ENCODE measurements around the gene EIF3L.

The EIF3L gene

DNA sequence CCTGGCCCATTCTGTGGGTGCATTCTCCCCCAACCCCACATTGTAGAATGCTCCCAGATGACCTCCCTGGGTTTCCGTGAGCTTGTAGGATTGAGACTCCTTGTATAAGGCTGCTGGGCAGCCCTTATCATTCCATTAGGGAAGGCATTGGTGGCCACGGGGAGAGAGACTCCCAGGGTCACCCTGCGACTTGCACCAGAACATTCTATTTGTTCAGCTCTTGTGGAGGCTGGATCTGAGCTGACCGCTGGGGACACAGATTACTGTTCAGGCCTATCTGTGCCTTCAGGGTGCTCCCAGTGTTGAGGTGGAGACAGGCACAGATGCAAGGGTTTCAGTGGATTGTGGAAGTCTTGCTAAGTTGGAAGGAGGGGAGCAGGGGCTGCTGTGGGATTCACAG, 74.7 kb downstream of the EIF3L start:
- DNase-seq (ENCODE audit: low read depth, low spot score): no peak
- H3K4me3 ChIP-seq (ENCODE audit: low read depth, low read length): no peak overlapping the region
- no peak for TF ChIP-seq CTCF (IDR thresholded peaks at IDR 0.05; ENCODE audit: insufficient read depth, low read length, missing control alignments)
- ChIA-PET POLR2A (no interaction called here), CTCF (interaction anchor here (1.5 to 5.2 kb wide), 4 partner anchors 8 to 36 kb away, joined by 3 to 27 read pairs (median 8); partner anchors contain the start of gene MICALL1)

- TF ChIP-seq CTCF (IDR thresholded peaks at IDR 0.05; ENCODE audit: insufficient read depth, low read length, missing control alignments): no peak
- no peak for DNase-seq (ENCODE audit: low read depth, low spot score)
- ChIA-PET CTCF (interaction anchor here (0.8 to 5.2 kb wide), 7 partner anchors 9 to 107 kb away, joined by 3 to 27 read pairs (median 3); no protein-coding TSS in a partner anchor), POLR2A (no interaction called here)
- no peak overlapping the region for H3K4me3 ChIP-seq (ENCODE audit: low read depth, low read length)
Observed at GRCh38 chr22:37924386-37925065, 75.3 kb downstream of the EIF3L start.

GRCh38 chr22:37925330-37925729, 76.1 kb downstream of the EIF3L start:
- H3K4me3 ChIP-seq (ENCODE audit: low read depth, low read length): no peak overlapping the region
- ChIA-PET POLR2A (no interaction called here), CTCF (interaction anchor here (1.0 to 5.2 kb wide), 6 partner anchors 8 to 62 kb away, joined by 3 to 27 read pairs (median 4); no protein-coding TSS in a partner anchor)
- TF ChIP-seq CTCF (IDR thresholded peaks at IDR 0.05; ENCODE audit: insufficient read depth, low read length, missing control alignments): no peak
- no peak for DNase-seq (ENCODE audit: low read depth, low spot score)

DNA sequence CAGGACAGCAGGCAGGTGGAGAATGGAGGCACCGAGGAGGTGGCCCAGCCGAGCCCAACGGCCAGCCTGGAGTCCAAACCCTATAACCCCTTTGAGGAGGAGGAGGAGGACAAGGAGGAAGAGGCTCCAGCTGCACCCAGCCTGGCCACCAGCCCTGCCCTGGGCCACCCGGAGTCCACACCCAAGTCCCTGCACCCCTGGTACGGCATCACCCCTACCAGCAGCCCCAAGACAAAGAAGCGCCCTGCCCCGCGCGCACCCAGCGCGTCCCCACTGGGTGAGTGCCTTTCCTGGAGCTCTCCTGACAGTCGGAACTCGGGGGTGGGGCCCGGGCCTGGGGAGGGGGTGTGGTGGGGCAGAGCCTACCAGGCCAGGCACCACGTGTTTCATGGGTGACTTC, 76.5 kb downstream of the EIF3L start:
- CTCF ChIA-PET: interaction anchor here (1.0 to 5.2 kb wide), 4 partner anchors 7 to 63 kb away, joined by 3 to 27 read pairs (median 10); no protein-coding TSS in a partner anchor
- H3K4me3 ChIP-seq (ENCODE audit: low read depth, low read length): no peak overlapping the region
- POLR2A ChIA-PET: interaction anchor here (1.2 kb wide), 1 partner anchor 20 kb away, joined by 3 read pairs; the partner anchor contains the start of gene MICALL1
- DNase-seq (ENCODE audit: low read depth, low spot score): no peak
- no peak for TF ChIP-seq CTCF (IDR thresholded peaks at IDR 0.05; ENCODE audit: insufficient read depth, low read length, missing control alignments)

GRCh38 chr22:37926358-37926757, 77.1 kb downstream of the EIF3L start:
- ChIA-PET CTCF (interaction anchor here (1.7 to 5.2 kb wide), 2 partner anchors 7 to 39 kb away, joined by 6 to 27 read pairs; no protein-coding TSS in a partner anchor), POLR2A (interaction anchor here (1.2 kb wide), 1 partner anchor 20 kb away, joined by 3 read pairs; the partner anchor contains the start of gene MICALL1)
- DNase-seq (ENCODE audit: low read depth, low spot score): no peak
- H3K4me3 ChIP-seq (ENCODE audit: low read depth, low read length): no peak overlapping the region
- no peak for TF ChIP-seq CTCF (IDR thresholded peaks at IDR 0.05; ENCODE audit: insufficient read depth, low read length, missing control alignments)

Measured in AG04449 (cell line).